ENCODE data around the gene VEGFC. TPM values are rescaled to one million over a fixed set of nuclear protein-coding genes. Genes with fewer than 3 reads are reported as not detected.

Gene VEGFC
- polyA plus RNA-seq, 3 donors from 2014 or later = not detected

DNA sequence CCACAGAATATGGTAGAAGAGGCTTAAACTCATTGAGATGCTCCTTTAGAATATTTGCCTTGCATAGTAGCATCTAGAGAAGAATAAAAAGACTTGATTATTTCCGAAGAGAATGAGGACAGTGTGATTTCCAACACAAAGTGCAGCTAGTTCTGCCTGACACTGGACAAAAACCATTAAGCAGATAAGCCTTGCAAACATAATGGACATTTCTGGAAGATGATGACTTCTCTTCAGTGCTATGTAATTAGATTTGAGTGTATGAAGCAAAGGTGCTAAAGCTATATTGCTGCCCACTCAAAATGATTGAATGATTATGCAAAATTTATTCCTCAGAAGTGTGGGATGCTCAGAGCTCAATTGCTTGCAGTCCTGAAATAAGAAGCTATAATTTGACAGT lies 156.4 kb downstream of the VEGFC start:
- no peaks in the 10 kb centered on the region for H3K4me1 Mint-ChIP-seq
- H3K27me3 Mint-ChIP-seq (ENCODE audit: low read depth in 3 of 3) = no peaks in the 10 kb centered on the region
- no peaks in the 10 kb centered on the region for H3K36me3 Mint-ChIP-seq
- no peak overlapping the region for H3K4me3 Mint-ChIP-seq
- no peak overlapping the region for H3K27ac Mint-ChIP-seq
- H3K9me3 Mint-ChIP-seq = peaks cover 12 to 34% (median 17%) of the 10 kb centered on the region in 6 donors
- no peak for DNase-seq

- Mint-ChIP-seq H3K36me3 (no peaks in the 10 kb centered on the region), H3K27ac (no peak overlapping the region), H3K4me3 (no peak overlapping the region), H3K27me3 (ENCODE audit: low read depth in 3 of 3) (no peaks in the 10 kb centered on the region), H3K4me1 (no peaks in the 10 kb centered on the region), H3K9me3 (peaks cover 12 to 37% (median 19%) of the 10 kb centered on the region in 6 donors)
- DNase-seq = no peak
Observed at GRCh38 chr4:176635372-176636261, 157.1 kb downstream of the VEGFC start.
